HepG2 (cell line): Measurements from ENCODE around the gene CREG2. TPM values are rescaled to one million over a fixed set of nuclear protein-coding genes. Genes with fewer than 3 reads are reported as not detected.

ENCODE experiments used
- EHMT2 ChIP-seq: fragments of 200-600 bp; sonication (generic); IDR thresholded peaks from 2 replicates; pipeline ENCODE4 v1.7.0; 2017; ENCODE audit warnings: antibody characterized with exemption, low read depth, low read length, borderline replicate concordance
- ELF4 ChIP-seq: sonication (generic); formaldehyde crosslinking; IDR thresholded peaks from 2 replicates; pipeline ENCODE4 v1.5.0; 2020; ENCODE audit warnings: missing genetic modification reagents, mild to moderate bottlenecking, moderate library complexity, borderline replicate concordance
- GATAD1 ChIP-seq: IDR thresholded peaks from 2 replicates; pipeline ENCODE4 v1.6.1; 2016; ENCODE audit warnings: missing genetic modification reagents, missing compliant biosample characterization
- HNF4G ChIP-seq, 2 experiments: sonication (generic) in 1 of 2; formaldehyde crosslinking in 1 of 2; IDR thresholded peaks; 2 replicates each; pipeline versions ENCODE4 v1.4.0 to v1.6.1; 2011 to 2020; ENCODE audit warnings: borderline replicate concordance in 2 of 2, low read depth in 2 of 2, mild to moderate bottlenecking in 2 of 2, low read length in 1 of 2, missing genetic modification reagents in 1 of 2, moderate library complexity in 1 of 2
- HOXA7 ChIP-seq: sonication (generic); formaldehyde crosslinking; IDR thresholded peaks from 2 replicates; pipeline ENCODE4 v1.8.1; 2022; ENCODE audit warnings: mild to moderate bottlenecking, missing genetic modification reagents, moderate library complexity
- IRF2 ChIP-seq: IDR thresholded peaks from 2 replicates; pipeline ENCODE4 v1.6.1; 2018; ENCODE audit warnings: missing genetic modification reagents, missing compliant biosample characterization
- LCORL ChIP-seq, 2 experiments: fragments of 450-650 bp in 1 of 2; sonication (generic) in 1 of 2; formaldehyde crosslinking in 1 of 2; IDR thresholded peaks; 2 replicates each; pipeline versions ENCODE4 v1.5.0 to v1.6.1; 2017 to 2020; ENCODE audit warnings: antibody characterized with exemption in 1 of 2, missing genetic modification reagents in 1 of 2
- MAFG ChIP-seq: sonication (generic); formaldehyde crosslinking; IDR thresholded peaks from 2 replicates; pipeline ENCODE4 v1.5.1; 2020; ENCODE audit warnings: mild to moderate bottlenecking, missing genetic modification reagents
- MEIS1 ChIP-seq: sonication (generic); formaldehyde crosslinking; IDR thresholded peaks from 2 replicates; pipeline ENCODE4 v1.9.0; 2021; ENCODE audit warnings: mild to moderate bottlenecking, missing genetic modification reagents, moderate library complexity, borderline replicate concordance
- SRY ChIP-seq: sonication (generic); formaldehyde crosslinking; IDR thresholded peaks from 2 replicates; pipeline ENCODE4 v1.8.0; 2022; ENCODE audit warnings: mild to moderate bottlenecking, missing genetic modification reagents
- TEAD2 ChIP-seq: sonication (generic); formaldehyde crosslinking; IDR thresholded peaks from 2 replicates; pipeline ENCODE4 v1.9.0; 2021; ENCODE audit warnings: missing genetic modification reagents
- ZBTB20 ChIP-seq: sonication (generic); formaldehyde crosslinking; IDR thresholded peaks from 2 replicates; pipeline ENCODE4 v1.8.1; 2023; ENCODE audit warnings: missing genetic modification reagents, low read depth, mild to moderate bottlenecking, borderline replicate concordance
- ZBTB7A ChIP-seq: sonication (generic); formaldehyde crosslinking; IDR thresholded peaks from 2 replicates; pipeline ENCODE4 v1.8.0; 2022; ENCODE audit warnings: mild to moderate bottlenecking, missing genetic modification reagents
- ZNF251 ChIP-seq: sonication (generic); formaldehyde crosslinking; IDR thresholded peaks from 2 replicates; pipeline ENCODE4 v1.9.0; 2021; ENCODE audit warnings: mild to moderate bottlenecking, missing genetic modification reagents
- ZNF510 ChIP-seq: sonication (generic); formaldehyde crosslinking; IDR thresholded peaks from 2 replicates; pipeline ENCODE4 v1.4.0; 2020; ENCODE audit warnings: low read depth, mild to moderate bottlenecking, missing genetic modification reagents
- ZNF552 ChIP-seq: sonication (generic); formaldehyde crosslinking; IDR thresholded peaks from 2 replicates; pipeline ENCODE4 v1.9.0; 2022; ENCODE audit warnings: missing genetic modification reagents, mild to moderate bottlenecking, borderline replicate concordance
- polyA plus RNA-seq, 8 experiments: library from polyadenylated mRNA; depleted of rRNA in 3 of 8; stranded (reverse) in 7 of 8; unstranded in 1 of 8; fragments of >200 nt; fragmentation: Illumina TruSeq in 4 of 8; extraction: Trizol in 4 of 8; gene quantifications; 2 replicates each; pipeline versions ENCODE4 v1.2.1 to v1.2.3, GENCODE V29; 2011 to 2016; ENCODE audit warnings: low read depth in 4 of 8, missing spikeins in 1 of 8, mixed read lengths in 1 of 8; ENCODE audit not compliant: insufficient read depth in 1 of 8
- total RNA-seq, 5 experiments: library from RNA; depleted of rRNA; stranded (reverse); fragments of >200 nt; fragmentation: Illumina TruSeq; extraction: Trizol; gene quantifications; 2 replicates each; pipeline ENCODE4 v1.2.3, GENCODE V29; 2016; ENCODE audit warnings: low read depth in 1 of 5
- TF ChIP-seq, protein P1 (sequence below): IDR thresholded peaks from 2 replicates; pipeline ENCODE4 v1.6.1; 2016; ENCODE audit warnings: control low read depth
- TF ChIP-seq, protein P2 (sequence below): sonication (generic); formaldehyde crosslinking; IDR thresholded peaks from 2 replicates; pipeline ENCODE4 v1.4.0; 2020; ENCODE audit warnings: mild to moderate bottlenecking, missing genetic modification reagents, borderline replicate concordance
- TF ChIP-seq, protein P3 (sequence below): IDR thresholded peaks from 2 replicates; pipeline ENCODE4 v1.6.1; 2016; ENCODE audit warnings: missing genetic modification reagents, missing compliant biosample characterization
- TF ChIP-seq, protein P4 (sequence below): sonication (generic); formaldehyde crosslinking; IDR thresholded peaks from 2 replicates; pipeline ENCODE4 v1.4.0; 2020; ENCODE audit warnings: mild to moderate bottlenecking, missing genetic modification reagents
- TF ChIP-seq, protein P5 (sequence below): IDR thresholded peaks from 2 replicates; pipeline ENCODE4 v1.6.1; 2016; ENCODE audit warnings: mild to moderate bottlenecking

The CREG2 gene
- total and polyA plus RNA-seq, 2 of the 13 experiments (the other 11 are each of a cell fraction or from before 2014, with no cell fraction given) = 0.18 to 0.26 TPM

DNA sequence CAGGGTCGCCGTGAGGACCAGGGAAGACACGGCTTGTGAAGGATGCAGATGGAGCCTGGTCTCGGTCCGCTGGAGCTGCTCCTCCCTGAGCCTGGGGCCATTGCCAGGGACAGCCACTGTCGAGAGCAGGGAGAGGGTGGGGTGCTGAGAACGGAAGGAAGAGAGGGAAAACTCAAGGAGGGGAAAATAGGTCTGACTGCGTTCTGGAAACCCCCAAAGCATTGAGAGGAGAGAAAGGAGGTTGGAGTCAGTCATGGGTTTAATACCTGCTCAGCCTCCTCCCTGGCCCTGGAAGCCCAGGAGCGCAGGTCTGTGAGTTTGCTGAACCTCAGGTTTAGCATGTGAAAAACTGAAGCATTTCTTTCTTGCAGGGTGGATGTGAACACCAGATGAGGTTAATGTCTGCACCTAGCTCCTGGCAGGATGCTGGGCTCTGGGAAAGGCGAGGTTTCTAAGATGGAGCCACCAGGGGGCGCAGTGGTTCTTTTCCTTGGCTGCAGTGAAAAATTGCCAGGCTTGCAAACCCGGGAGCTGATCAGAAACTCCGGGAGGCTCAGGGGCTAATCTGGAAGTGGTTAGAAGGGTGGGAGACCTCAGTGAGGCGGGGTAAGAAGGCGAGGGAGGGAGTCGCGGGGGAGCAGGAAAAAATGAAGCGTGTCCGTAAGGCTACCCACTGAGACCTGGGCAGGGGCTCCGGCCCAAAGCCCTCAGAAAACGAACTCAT, 45.2 kb downstream of the CREG2 start (continued):
- TF ChIP-seq ZBTB20 (CRISPR knock-in tag) = no peak
- TF ChIP-seq ZNF510 = 0 out of 2 replicates have a peak, but pooled peaks have one; percentile 8
- TF ChIP-seq ZBTB7A (CRISPR knock-in tag) = no peak
- no peak for TF ChIP-seq LCORL (IDR thresholded peaks at IDR 0.05)
- no peak for TF ChIP-seq LCORL (CRISPR knock-in tag; IDR thresholded peaks at IDR 0.05)
- TF ChIP-seq, protein P1, sequence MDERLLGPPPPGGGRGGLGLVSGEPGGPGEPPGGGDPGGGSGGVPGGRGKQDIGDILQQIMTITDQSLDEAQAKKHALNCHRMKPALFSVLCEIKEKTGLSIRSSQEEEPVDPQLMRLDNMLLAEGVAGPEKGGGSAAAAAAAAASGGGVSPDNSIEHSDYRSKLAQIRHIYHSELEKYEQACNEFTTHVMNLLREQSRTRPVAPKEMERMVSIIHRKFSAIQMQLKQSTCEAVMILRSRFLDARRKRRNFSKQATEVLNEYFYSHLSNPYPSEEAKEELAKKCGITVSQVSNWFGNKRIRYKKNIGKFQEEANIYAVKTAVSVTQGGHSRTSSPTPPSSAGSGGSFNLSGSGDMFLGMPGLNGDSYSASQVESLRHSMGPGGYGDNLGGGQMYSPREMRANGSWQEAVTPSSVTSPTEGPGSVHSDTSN (CRISPR knock-in tag) = no peak
- TF ChIP-seq, protein P2, sequence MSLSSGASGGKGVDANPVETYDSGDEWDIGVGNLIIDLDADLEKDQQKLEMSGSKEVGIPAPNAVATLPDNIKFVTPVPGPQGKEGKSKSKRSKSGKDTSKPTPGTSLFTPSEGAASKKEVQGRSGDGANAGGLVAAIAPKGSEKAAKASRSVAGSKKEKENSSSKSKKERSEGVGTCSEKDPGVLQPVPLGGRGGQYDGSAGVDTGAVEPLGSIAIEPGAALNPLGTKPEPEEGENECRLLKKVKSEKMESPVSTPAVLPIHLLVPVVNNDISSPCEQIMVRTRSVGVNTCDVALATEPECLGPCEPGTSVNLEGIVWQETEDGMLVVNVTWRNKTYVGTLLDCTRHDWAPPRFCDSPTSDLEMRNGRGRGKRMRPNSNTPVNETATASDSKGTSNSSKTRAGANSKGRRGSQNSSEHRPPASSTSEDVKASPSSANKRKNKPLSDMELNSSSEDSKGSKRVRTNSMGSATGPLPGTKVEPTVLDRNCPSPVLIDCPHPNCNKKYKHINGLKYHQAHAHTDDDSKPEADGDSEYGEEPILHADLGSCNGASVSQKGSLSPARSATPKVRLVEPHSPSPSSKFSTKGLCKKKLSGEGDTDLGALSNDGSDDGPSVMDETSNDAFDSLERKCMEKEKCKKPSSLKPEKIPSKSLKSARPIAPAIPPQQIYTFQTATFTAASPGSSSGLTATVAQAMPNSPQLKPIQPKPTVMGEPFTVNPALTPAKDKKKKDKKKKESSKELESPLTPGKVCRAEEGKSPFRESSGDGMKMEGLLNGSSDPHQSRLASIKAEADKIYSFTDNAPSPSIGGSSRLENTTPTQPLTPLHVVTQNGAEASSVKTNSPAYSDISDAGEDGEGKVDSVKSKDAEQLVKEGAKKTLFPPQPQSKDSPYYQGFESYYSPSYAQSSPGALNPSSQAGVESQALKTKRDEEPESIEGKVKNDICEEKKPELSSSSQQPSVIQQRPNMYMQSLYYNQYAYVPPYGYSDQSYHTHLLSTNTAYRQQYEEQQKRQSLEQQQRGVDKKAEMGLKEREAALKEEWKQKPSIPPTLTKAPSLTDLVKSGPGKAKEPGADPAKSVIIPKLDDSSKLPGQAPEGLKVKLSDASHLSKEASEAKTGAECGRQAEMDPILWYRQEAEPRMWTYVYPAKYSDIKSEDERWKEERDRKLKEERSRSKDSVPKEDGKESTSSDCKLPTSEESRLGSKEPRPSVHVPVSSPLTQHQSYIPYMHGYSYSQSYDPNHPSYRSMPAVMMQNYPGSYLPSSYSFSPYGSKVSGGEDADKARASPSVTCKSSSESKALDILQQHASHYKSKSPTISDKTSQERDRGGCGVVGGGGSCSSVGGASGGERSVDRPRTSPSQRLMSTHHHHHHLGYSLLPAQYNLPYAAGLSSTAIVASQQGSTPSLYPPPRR (CRISPR knock-in tag) = 0 out of 2 replicates have a peak, but pooled peaks have one; percentile 33
- TF ChIP-seq ZNF552 (CRISPR knock-in tag) = no peak
- TF ChIP-seq MEIS1 = no peak
- no peak for TF ChIP-seq HOXA7 (CRISPR knock-in tag)
- peak; percentile 71 for TF ChIP-seq MAFG (CRISPR knock-in tag)
- no peak for TF ChIP-seq EHMT2
- TF ChIP-seq ELF4 = no peak
- TF ChIP-seq, protein P3, sequence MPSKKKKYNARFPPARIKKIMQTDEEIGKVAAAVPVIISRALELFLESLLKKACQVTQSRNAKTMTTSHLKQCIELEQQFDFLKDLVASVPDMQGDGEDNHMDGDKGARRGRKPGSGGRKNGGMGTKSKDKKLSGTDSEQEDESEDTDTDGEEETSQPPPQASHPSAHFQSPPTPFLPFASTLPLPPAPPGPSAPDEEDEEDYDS = 0 out of 2 replicates have a peak, but pooled peaks have one; percentile 12
- TF ChIP-seq SRY (CRISPR knock-in tag) = no peak
- TF ChIP-seq GATAD1 (CRISPR knock-in tag) = no peak
- TF ChIP-seq, protein P4, sequence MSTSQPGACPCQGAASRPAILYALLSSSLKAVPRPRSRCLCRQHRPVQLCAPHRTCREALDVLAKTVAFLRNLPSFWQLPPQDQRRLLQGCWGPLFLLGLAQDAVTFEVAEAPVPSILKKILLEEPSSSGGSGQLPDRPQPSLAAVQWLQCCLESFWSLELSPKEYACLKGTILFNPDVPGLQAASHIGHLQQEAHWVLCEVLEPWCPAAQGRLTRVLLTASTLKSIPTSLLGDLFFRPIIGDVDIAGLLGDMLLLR (CRISPR knock-in tag) = no peak
- no peak for TF ChIP-seq TEAD2 (CRISPR knock-in tag)
- TF ChIP-seq, protein P5, sequence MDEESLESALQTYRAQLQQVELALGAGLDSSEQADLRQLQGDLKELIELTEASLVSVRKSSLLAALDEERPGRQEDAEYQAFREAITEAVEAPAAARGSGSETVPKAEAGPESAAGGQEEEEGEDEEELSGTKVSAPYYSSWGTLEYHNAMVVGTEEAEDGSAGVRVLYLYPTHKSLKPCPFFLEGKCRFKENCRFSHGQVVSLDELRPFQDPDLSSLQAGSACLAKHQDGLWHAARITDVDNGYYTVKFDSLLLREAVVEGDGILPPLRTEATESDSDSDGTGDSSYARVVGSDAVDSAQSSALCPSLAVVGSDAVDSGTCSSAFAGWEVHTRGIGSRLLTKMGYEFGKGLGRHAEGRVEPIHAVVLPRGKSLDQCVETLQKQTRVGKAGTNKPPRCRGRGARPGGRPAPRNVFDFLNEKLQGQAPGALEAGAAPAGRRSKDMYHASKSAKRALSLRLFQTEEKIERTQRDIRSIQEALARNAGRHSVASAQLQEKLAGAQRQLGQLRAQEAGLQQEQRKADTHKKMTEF (CRISPR knock-in tag) = no peak
- TF ChIP-seq ZNF251 (CRISPR knock-in tag) = no peak
- TF ChIP-seq IRF2 (CRISPR knock-in tag) = no peak
- TF ChIP-seq HNF4G (IDR thresholded peaks at IDR 0.05; ENCODE audit: borderline replicate concordance, low read depth, low read length) = no peak
- no peak for TF ChIP-seq HNF4G (CRISPR knock-in tag; IDR thresholded peaks at IDR 0.05; ENCODE audit: borderline replicate concordance, low read depth)
